A549 (cell line): ENCODE measurements around the gene MED27.

Experiments
- CTCF ChIP-seq: fragments of >200 bp; sonication (Bioruptor Twin); formaldehyde crosslinking; IDR thresholded peaks from 3 replicates; pipeline ENCODE4 v1.5.1; 2016
- EP300 ChIP-seq, 2 experiments: fragments of >200 bp; sonication (Bioruptor Twin); formaldehyde crosslinking; IDR thresholded peaks; 2 replicates in 1 of 2; 3 replicates in 1 of 2; pipeline ENCODE4 v1.6.1; 2016 to 2017
- FOSL2 ChIP-seq, 2 experiments: fragments of 450-650 bp in 1 of 2; fragments of >200 bp in 1 of 2; sonication (Bioruptor Twin) in 1 of 2; formaldehyde crosslinking; IDR thresholded peaks; 2 replicates each; pipeline versions ENCODE4 v1.5.0 to v1.6.1; 2016 to 2020; ENCODE audit warnings: mild to moderate bottlenecking in 1 of 2, moderate library complexity in 1 of 2
- GATA3 ChIP-seq: IDR thresholded peaks from 2 replicates; pipeline ENCODE4 v1.6.1; 2012; ENCODE audit warnings: borderline replicate concordance
- JUNB ChIP-seq: fragments of >200 bp; sonication (Bioruptor Twin); formaldehyde crosslinking; IDR thresholded peaks from 2 replicates; pipeline ENCODE4 v1.6.1; 2016
- NFE2L2 ChIP-seq: fragments of 150-350 bp; conservative IDR thresholded peaks from 2 replicates; pipeline ENCODE4 v1.6.1; 2014; ENCODE audit warnings: low read length
- NPAS2 ChIP-seq: fragments of 250-450 bp; sonication (Bioruptor Pico); IDR thresholded peaks from 2 replicates; pipeline ENCODE4 v1.8.0; 2022; ENCODE audit warnings: mild to moderate bottlenecking, moderate library complexity, borderline replicate concordance
- POLR2A ChIP-seq: IDR thresholded peaks from 2 replicates; pipeline ENCODE4 v1.6.1; 2012; ENCODE audit warnings: mild to moderate bottlenecking, low read length
- RAD21 ChIP-seq, 2 experiments: fragments of >200 bp in 1 of 2; sonication (Bioruptor Twin) in 1 of 2; formaldehyde crosslinking in 1 of 2; IDR thresholded peaks in 1 of 2; conservative IDR thresholded peaks in 1 of 2; 2 replicates in 1 of 2; 3 replicates in 1 of 2; pipeline ENCODE4 v1.6.1; 2012 to 2018; ENCODE audit warnings: inconsistent platforms in 1 of 2
- USF2 ChIP-seq: fragments of 450-650 bp; IDR thresholded peaks from 2 replicates; pipeline ENCODE4 v1.6.1; 2014; ENCODE audit warnings: antibody characterized with exemption
- ZC3H11A ChIP-seq: fragments of 450-650 bp; IDR thresholded peaks from 2 replicates; pipeline ENCODE4 v1.6.1; 2014; ENCODE audit warnings: antibody characterized with exemption, mild to moderate bottlenecking

GRCh38 chr9:131889437-131890251 is 190.0 kb downstream of the MED27 start:
- TF ChIP-seq EP300 (IDR thresholded peaks at IDR 0.05), result no peak
- no peak for TF ChIP-seq CTCF
- no peak for TF ChIP-seq POLR2A
- no peak for TF ChIP-seq NFE2L2
- no peak for TF ChIP-seq RAD21 (conservative IDR thresholded peaks at IDR 0.05 in 1 of 2, IDR thresholded peaks at IDR 0.05 in 1 of 2)
- TF ChIP-seq JUNB, result no peak
- no peak for TF ChIP-seq USF2
- no peak for TF ChIP-seq GATA3
- TF ChIP-seq FOSL2 (IDR thresholded peaks at IDR 0.05), result no peak
- no peak for TF ChIP-seq FOSL2 (CRISPR knock-in tag; IDR thresholded peaks at IDR 0.05)
- TF ChIP-seq NPAS2 (CRISPR knock-in tag), result no peak
- no peak for TF ChIP-seq ZC3H11A
